ENCODE data around the gene NR5A1.
A peak's percentile ranks its signal among the peaks of the same experiment; 100 is the strongest.

- TF ChIP-seq, protein P1, sequence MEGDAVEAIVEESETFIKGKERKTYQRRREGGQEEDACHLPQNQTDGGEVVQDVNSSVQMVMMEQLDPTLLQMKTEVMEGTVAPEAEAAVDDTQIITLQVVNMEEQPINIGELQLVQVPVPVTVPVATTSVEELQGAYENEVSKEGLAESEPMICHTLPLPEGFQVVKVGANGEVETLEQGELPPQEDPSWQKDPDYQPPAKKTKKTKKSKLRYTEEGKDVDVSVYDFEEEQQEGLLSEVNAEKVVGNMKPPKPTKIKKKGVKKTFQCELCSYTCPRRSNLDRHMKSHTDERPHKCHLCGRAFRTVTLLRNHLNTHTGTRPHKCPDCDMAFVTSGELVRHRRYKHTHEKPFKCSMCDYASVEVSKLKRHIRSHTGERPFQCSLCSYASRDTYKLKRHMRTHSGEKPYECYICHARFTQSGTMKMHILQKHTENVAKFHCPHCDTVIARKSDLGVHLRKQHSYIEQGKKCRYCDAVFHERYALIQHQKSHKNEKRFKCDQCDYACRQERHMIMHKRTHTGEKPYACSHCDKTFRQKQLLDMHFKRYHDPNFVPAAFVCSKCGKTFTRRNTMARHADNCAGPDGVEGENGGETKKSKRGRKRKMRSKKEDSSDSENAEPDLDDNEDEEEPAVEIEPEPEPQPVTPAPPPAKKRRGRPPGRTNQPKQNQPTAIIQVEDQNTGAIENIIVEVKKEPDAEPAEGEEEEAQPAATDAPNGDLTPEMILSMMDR (IDR thresholded peaks at IDR 0.05), result no peak
- TF ChIP-seq POLR2AphosphoS5 (IDR thresholded peaks at IDR 0.05) (peak in 1 of 4 donors; percentile 64), POLR2A (IDR thresholded peaks at IDR 0.05) (no peak)
Measured at GRCh38 chr9:124502711-124503702, 4.2 kb downstream of the NR5A1 start.

All from sigmoid colon (tissue), 4 donors.